IPS-NIHi7 (cell line): ENCODE results near the gene SLC18A2.
"Not testable (repeated sequence)": the region's sequence is repeated elsewhere in the genome, so short reads cannot be mapped to it uniquely, and the experiment has no call there.

ENCODE experiments used
- DNase-seq: peaks from one replicate; pipeline ENCODE4 v3.0.0; 2012; ENCODE audit warnings: mixed read lengths; ENCODE audit errors: extremely low spot score

SLC18A2 gene

GRCh38 chr10:117262903-117263293, 22.0 kb downstream of the SLC18A2 start:
- no peak for DNase-seq

DNA sequence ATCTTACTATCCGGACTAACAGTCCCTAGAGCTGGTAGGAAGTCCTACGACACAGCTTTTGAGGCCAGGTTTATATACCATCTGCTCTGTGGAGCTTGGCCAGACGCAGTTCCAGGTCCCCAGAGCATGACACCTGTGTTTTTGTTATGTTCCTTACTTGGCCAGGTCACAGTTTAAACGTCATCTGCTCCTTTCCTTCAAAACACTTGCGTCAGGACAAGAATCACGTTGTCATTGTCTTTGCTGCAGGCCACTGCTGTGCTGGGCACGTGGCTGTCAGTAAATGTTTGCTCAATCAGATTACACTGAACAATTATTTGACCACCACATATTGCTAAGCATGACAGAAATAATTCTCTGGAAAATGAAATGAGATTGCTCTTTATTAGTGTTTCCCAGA, 23.9 kb downstream of the SLC18A2 start:
- no peak for DNase-seq

DNA sequence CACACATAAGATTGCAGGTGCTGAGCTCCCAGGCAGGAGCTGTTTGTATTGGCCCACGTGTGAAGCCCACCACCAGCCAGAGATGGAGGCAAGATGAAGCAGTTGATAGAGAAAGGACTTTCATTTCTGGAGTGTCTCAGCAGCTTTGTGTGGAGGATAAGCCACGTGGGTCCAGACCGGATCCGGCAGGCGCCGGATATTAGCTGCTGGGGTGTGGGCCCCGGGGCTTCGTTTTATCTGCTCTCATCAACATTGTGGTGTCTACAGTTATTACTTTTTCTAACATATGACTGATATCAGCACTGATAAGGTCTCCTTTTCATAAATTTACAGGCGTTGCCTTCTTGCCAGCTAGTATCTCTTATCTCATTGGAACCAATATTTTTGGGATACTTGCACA, 25.5 kb downstream of the SLC18A2 start:
- no peak for DNase-seq

- no peak for DNase-seq
Observed at GRCh38 chr10:117266812-117267211, 25.9 kb downstream of the SLC18A2 start.

GRCh38 chr10:117268258-117268657, 27.3 kb downstream of the SLC18A2 start:
- no peak for DNase-seq

DNA sequence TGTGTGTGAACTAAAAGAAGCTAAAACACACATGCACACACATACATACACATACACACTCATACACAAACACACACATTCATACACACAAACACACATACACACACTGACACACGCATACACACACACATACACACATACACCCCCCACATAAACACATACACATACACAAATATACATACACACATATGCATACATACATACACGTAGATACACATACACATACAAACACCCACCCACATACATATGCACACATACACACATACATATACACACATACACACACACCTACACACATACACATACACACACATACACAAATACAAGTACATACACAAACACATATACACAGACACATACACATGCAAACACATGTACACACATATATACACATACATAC, 28.0 kb downstream of the SLC18A2 start:
- no peak for DNase-seq

DNA sequence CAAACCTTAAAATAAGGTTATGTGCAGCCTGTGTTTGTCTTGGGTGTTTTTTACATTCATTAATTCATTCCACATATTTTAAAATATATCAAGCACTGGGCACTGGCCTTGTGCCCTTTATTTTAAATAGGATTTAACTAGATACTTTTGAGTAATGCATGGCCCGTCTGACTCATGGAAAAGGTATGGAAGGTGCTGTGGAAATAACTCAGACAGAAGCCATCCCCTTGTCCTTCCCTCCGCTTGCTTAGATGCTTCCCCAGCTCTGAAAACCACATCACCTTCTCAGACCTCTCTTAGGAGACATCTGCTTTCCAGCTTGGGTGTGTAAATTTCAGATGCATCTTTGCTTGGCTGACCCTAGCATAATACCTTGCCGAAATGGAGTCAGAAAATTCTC, 30.5 kb downstream of the SLC18A2 start:
- DNase-seq: no peak

DNA sequence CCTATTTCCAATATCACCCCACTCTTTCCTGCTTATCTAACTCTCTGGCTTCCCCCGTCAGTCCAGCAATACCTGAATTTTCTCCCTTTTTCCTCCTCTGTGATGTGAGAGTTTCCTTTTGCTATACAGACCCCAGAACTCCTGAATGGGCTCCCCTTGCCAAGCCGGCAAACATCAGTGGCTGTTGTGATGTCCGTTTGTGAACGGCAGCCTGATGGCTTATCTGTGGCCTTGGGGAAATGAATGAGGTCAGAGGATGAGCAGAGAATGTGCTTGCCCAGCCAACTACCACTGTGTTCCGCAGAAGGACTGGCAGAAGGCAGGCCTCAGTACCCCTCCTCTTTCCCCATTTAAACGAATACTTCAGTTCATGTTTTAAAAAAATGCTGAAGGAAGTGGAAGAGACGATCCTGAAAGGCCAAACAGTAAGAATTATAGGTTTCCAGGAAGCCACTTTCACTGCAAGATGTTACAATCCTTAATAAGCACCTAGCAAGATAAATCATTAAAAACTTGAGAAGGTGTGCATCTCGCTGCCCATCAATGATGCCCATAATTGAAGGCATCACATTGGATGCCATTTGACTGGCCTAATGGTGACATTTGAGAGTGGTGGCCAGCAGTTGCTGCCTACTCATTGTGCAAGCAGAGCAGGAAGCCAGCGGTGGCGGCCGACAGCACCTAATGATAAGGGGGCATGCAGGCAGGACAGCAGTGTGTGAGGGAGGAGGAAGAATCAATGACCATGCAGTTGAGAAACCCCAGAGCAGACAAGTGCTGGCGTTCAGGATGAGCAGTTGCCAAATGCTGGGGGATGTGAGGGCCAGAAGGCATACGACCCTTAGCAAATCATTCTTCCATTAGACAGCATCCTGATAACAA, 31.5 kb downstream of the SLC18A2 start:
- no peak for DNase-seq

GRCh38 chr10:117273980-117274379, 33.1 kb downstream of the SLC18A2 start:
- DNase-seq: no peak

DNA sequence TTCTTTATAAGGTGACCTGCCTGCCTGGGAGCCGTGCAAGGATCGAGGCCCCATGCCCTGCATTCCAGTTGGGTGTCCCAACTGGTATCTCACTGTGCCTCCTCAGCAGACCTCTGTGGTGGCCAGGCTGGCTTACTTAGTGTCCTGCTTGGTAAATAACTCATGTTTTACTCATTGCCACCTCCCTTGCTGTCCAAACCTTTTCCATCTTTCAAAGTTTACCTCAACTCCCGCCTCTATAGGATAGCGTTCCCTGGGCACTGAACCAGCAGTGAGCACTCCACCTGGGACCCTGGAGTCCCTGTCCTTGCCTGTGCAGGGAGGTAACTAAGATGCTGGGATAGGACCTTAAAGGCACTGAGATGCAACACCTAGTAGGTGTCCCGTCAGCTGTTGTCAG, 33.6 kb downstream of the SLC18A2 start:
- no peak for DNase-seq

DNA sequence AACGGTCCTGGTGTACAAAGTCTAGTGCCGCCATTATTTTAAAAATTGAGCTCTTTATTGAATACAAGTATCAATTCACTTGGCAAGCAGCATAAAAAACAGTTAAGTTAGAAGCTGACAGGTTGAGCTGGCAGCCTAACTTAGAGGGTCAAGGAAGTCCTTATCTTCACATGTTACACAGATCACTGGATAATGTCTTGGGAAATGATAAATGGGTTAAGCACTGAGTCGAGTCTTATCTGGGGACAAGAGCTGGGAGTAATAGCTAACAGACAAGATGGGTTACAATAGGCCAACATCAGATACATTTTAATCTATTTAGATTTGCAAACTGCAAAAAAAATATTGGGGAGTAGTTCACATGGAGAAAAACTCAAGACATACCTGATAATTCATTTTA, 34.2 kb downstream of the SLC18A2 start:
- no peak for DNase-seq

- no peak for DNase-seq
Observed at GRCh38 chr10:117277675-117278074, 36.8 kb downstream of the SLC18A2 start.

DNA sequence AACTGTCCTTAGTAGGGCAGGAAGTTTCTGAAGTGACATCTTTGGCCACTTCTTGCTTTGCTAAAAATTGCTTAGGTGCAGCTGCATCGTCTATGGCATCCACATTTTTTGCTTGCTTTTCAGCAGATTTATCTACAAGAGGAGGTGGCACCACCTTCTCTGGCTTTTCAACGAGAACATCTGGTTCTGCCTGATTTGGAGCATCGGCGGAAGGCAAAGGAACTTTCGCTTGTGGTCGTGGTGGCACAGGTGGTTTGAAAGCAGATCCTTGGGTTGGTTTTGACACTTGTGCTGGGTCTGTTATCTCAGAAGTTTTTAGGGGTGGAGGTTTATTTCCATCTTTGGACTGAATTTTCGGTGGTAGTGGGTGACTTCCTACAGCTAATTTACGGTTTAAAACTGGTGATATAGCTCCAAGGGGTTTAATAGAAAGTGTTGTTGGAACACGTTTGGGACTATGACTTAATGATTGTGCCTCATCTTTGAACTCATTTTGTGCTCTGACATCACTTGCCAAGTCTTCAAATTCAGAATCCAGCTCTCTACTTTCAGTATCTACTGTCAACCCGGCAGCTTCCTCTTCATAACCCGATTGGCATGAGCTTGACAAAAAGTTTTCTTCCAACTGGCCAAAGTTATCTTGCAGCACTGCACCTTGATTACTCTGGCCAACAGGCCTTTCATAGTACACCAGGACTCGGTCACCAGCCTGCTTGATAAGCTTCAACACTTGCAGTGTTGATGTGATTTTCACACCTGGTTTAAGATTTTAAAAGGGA, 44.0 kb downstream of the SLC18A2 start:
- DNase-seq: no peak

GRCh38 chr10:117290872-117291271, 50.0 kb downstream of the SLC18A2 start:
- not testable (repeated sequence) for DNase-seq

DNA sequence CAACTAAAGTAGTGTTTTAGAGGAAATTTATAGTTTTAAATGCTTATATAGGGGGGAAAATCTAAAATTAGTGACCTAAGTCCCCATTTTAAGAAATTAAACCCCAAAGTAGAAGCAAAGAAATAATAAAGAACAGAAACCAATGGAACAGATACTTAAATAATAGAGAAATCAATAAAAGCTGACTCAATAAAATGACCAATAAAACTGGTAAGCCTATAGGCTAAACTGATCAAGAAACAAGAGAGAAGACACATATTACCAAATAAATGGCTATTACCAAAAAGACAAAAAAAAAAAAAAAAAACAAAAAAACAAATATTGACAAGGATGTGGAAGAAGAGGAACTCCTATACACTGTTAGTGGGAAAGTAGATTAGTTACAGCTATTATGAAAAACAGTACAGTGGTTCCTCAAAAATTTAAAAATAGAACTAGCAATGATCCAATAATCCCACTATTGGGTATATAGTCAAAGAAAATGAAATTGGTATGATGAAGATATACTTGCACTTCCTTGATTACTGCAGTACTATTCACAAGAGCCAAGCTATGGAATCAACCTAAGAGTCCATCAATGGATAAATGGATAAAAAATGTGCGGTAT, 53.2 kb downstream of the SLC18A2 start:
- DNase-seq: no peak

DNA sequence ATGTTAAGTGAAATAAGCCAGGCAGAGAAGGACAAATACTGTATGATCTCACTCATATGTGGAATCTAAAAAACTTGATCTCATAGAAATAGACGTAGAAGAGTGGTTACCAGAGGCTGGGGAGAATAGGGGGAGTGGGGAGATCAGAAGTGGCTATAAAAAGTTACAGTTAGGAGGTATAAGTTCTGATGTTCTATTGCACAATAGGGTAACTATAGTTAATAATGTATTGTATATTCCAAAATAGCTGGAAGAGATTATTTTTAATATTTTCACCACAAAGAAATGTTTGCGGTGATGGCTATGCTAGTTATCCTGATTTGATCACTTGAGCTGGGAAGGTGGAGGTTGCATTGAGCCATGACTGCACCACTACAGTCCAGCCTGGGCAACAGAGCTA, 53.8 kb downstream of the SLC18A2 start:
- DNase-seq: no peak

- DNase-seq: no peak
Observed at GRCh38 chr10:117298219-117298618, 57.3 kb downstream of the SLC18A2 start.

DNA sequence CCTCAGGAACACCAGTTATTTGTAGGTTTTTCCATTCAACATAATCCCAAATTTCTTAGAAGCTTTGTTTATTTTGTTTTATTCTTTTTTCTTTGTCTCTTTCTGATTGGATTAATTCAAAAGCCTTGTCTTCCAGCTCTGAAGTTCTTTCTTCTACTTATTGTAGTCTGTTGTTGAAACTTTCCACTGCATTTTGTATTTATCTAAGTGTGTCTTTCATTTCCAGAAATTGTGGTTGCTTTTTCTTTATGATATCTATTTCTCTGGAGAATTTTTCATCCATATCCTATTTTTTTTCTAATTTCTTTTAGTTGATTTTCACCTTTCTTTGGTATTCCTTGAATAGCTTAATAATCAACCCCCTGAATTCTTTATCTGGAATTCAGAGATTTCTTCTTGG, 58.5 kb downstream of the SLC18A2 start:
- DNase-seq: no peak

DNA sequence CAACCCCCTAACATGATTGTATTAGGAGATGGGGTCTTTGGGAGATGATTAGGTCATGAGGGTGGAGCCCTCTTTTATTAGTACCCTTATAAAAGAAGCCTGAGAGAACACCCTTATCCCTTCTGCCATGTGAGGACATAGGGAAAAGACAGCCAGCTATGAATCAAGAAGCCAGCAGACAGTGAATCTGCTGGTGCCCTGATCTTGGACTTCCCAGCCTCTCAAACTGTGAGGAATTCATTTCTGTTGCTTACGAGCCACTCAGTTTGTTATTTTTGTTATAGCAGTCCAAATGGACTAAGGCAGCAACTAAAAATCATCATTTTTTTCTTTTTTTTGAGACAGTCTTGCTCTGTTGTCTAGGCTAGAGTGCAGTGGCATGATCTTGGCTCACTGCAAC, 59.8 kb downstream of the SLC18A2 start:
- no peak for DNase-seq

DNA sequence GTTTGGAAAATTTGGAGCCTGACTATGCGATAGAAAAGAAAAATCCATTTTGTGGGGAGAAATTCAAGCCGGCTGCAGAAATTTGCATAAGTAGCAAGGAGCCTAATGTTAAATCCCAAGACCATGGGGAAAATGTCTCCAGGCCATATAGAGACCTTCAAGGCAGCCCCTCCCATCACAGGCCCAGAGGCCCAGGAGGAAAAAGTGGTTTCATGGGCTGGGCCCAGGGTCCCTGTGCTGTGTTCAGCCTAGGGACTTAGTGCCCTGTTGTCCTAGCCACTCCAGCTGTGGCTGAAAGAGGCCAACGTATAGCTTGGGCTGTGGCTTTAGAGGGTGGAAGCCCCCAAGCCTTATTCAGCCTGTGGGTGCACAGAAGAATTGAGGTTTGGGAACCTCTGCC, 62.5 kb downstream of the SLC18A2 start:
- not testable (repeated sequence) for DNase-seq

DNA sequence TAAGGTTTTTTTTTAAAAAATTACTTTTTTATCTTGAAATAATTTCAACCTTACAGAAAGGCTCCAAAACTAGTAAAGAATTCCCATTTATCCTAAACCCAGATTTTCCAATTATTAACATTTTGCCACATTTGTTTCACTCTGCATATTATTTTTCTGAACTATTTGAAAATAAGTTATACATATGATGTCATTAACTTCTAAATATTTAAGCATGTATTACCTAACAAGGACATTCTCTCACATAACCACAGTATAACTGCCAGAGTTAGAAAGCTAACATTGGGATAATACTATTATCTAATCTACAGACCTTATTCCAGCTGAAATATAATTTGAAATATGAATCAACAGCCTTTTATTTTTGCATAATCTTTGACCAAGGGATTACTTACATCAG, 65.8 kb downstream of the SLC18A2 start:
- no peak for DNase-seq

DNA sequence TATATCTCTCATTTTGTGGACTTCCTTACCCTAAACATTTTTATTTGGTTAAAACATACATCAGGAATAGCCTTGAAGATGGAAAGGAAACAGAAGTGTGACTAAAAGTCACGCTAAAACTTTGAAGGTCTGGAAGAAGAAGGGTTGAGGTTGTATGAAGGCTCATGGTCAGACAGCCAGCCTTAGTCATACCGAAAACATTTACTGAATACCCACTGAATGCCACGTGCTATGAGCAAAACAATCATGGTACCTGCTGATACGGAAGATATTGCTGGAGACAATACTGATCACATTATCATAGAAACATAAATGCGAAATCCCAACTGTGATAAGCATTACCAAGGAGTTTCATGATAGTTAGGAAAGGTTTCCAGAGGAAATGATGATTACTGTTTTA, 70.3 kb downstream of the SLC18A2 start:
- DNase-seq: no peak

GRCh38 chr10:117312430-117312829, 71.5 kb downstream of the SLC18A2 start:
- DNase-seq: no peak
